OCI-LY3 (cell line): ENCODE data around the gene LRRC31.

Source experiments
- H2AFZ ChIP-seq: fragments of 200-600, 300-600 bp; shearing (Covaris generic); 2 replicates; pipeline ENCODE4 v1.6.0; 2014; ENCODE audit warnings: antibody characterized with exemption, low read depth, low read length
- H3K27ac ChIP-seq: fragments of 200-600, 300-600 bp; sonication (generic); 2 replicates; pipeline ENCODE4 v1.5.1; 2014; ENCODE audit warnings: mild to moderate bottlenecking, low read length, moderate library complexity, mixed read lengths
- H3K27me3 ChIP-seq: fragments of 200-600, 300-600 bp; sonication (generic); 2 replicates; pipeline ENCODE4 v1.6.1; 2014; ENCODE audit warnings: low read depth, low read length, mixed read lengths
- H3K36me3 ChIP-seq: fragments of 200-600, 300-600 bp; sonication (generic); replicated peaks from 2 replicates; pipeline ENCODE3; 2014; ENCODE audit warnings: low read depth, low read length, mixed read lengths
- H3K4me1 ChIP-seq: fragments of 300-600, 200-600 bp; sonication (generic); 2 replicates; pipeline ENCODE4 v1.6.1; 2014; ENCODE audit warnings: low read length, mixed read lengths
- H3K4me2 ChIP-seq: fragments of 200-600, 300-600 bp; sonication (generic); 2 replicates; pipeline ENCODE4 v1.6.1; 2014; ENCODE audit warnings: low read length, mixed read lengths
- H3K4me3 ChIP-seq: fragments of 300-600, 200-600 bp; sonication (generic); 2 replicates; pipeline ENCODE4 v1.5.1; 2014; ENCODE audit warnings: antibody characterized with exemption, mild to moderate bottlenecking, low read length, moderate library complexity
- H3K79me2 ChIP-seq: fragments of 300-600, 200-600 bp; shearing (Covaris generic); 2 replicates; pipeline ENCODE4 v1.6.1; 2014; ENCODE audit warnings: mild to moderate bottlenecking, low read length, mixed read lengths
- H3K9ac ChIP-seq: fragments of 300-600, 200-600 bp; shearing (Covaris generic); 2 replicates; pipeline ENCODE4 v1.6.0; 2014; ENCODE audit warnings: mild to moderate bottlenecking, low read length, moderate library complexity
- H3K9me3 ChIP-seq: fragments of 200-600, 300-600 bp; shearing (Covaris generic); 2 replicates; pipeline ENCODE4 v1.6.1; 2014; ENCODE audit warnings: low read length, mixed read lengths; ENCODE audit not compliant: insufficient read depth
- H4K20me1 ChIP-seq: fragments of 200-600, 300-600 bp; sonication (generic); 2 replicates; pipeline ENCODE4 v1.6.1; 2016; ENCODE audit warnings: low read length, mixed read lengths; ENCODE audit not compliant: insufficient read depth
- EZH2phosphoT487 ChIP-seq: fragments of 200-600 bp; shearing (Covaris generic); IDR thresholded peaks from 2 replicates; pipeline ENCODE4 v1.6.1; 2018; ENCODE audit warnings: antibody characterized with exemption, mixed run types, low read depth
- TF ChIP-seq, protein P1 (sequence below): fragments of 200-600, 300-600 bp; sonication (generic); IDR thresholded peaks from 2 replicates; pipeline ENCODE4 v1.5.1; 2014; ENCODE audit warnings: antibody characterized with exemption, low read length, low read depth

The LRRC31 gene

DNA sequence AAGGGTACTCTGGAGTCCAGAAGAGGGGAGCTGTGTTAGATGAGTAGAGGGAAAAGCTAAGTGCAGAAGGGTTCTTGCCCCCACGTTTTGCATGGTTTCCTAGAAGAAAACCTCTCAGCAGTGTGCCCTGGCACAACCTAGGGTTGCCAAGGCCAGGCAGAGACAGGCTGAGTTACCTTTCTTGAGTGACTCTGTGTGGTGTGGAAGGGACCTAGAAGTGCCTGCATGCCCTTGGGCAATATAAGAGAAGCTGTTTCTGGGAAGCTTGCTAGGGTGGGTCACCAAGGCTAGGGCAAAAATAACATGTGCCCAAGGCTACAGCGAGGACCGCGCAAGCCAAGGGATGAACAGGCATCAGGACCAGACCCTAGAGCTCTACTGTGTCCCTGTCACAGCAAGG lies 38.2 kb upstream of the LRRC31 start:
- H3K4me1 ChIP-seq = no peaks in the 10 kb centered on the region
- H3K27ac ChIP-seq = no peak overlapping the region
- no peak overlapping the region for H3K9ac ChIP-seq
- H3K4me2 ChIP-seq = no peak overlapping the region
- no peak overlapping the region for H2AFZ ChIP-seq
- peaks cover 12% of the 10 kb centered on the region; the same call in 1 of the 2 replicates for H3K27me3 ChIP-seq
- H3K4me3 ChIP-seq = no peak overlapping the region
- no peaks in the 10 kb centered on the region for H4K20me1 ChIP-seq
- no peaks in the 10 kb centered on the region for H3K9me3 ChIP-seq
- TF ChIP-seq, protein P1, sequence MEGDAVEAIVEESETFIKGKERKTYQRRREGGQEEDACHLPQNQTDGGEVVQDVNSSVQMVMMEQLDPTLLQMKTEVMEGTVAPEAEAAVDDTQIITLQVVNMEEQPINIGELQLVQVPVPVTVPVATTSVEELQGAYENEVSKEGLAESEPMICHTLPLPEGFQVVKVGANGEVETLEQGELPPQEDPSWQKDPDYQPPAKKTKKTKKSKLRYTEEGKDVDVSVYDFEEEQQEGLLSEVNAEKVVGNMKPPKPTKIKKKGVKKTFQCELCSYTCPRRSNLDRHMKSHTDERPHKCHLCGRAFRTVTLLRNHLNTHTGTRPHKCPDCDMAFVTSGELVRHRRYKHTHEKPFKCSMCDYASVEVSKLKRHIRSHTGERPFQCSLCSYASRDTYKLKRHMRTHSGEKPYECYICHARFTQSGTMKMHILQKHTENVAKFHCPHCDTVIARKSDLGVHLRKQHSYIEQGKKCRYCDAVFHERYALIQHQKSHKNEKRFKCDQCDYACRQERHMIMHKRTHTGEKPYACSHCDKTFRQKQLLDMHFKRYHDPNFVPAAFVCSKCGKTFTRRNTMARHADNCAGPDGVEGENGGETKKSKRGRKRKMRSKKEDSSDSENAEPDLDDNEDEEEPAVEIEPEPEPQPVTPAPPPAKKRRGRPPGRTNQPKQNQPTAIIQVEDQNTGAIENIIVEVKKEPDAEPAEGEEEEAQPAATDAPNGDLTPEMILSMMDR = no peak
- no peak for TF ChIP-seq EZH2phosphoT487
- no peaks in the 10 kb centered on the region for H3K36me3 ChIP-seq
- H3K79me2 ChIP-seq = no peaks in the 10 kb centered on the region

DNA sequence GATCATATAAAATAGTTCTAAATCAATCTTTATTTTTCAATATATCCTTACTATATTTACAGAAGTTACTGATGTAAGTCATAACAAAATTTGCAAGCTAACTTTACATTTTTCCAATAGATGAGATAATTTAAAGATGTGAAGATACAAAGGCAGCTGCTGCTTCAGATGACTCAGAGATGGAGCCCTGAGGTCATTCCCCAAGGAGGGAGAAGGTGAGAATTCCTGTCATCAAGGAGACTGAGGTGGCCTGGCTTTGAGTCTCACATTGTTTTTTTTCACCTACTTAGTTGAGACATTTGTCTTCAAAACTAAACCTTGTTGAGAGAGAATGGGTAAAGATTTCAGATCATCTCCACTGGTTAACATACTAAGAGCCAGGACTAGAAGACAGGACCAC lies 37.7 kb upstream of the LRRC31 start:
- Histone ChIP-seq H3K4me3 (no peak overlapping the region), H3K9me3 (no peaks in the 10 kb centered on the region), H3K4me2 (no peak overlapping the region), H3K27me3 (peaks cover 12% of the 10 kb centered on the region; the same call in 1 of the 2 replicates), H3K9ac (no peak overlapping the region), H3K79me2 (no peaks in the 10 kb centered on the region), H3K27ac (no peak overlapping the region), H4K20me1 (no peaks in the 10 kb centered on the region), H3K36me3 (no peaks in the 10 kb centered on the region), H2AFZ (no peak overlapping the region), H3K4me1 (no peaks in the 10 kb centered on the region)
- TF ChIP-seq, protein P1 = no peak
- no peak for TF ChIP-seq EZH2phosphoT487

DNA sequence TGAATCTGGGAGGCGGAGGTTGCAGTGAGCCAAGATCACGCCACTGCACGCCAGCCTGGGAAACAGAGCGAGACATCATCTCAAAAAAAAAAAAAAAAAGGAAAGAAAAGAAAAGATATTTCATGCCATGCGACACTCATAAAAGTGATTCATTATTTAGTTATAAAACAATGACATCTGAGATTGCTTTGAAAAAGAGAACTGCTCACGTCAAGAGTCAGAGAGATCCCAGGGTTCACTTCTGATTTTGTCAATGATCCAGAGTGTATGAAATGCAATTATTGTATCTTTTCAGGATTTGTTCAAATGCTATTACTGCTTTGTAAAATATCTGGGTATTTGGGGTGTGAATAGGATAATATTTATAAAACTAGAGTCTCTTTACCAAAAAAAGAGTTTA lies 35.7 kb upstream of the LRRC31 start:
- peaks cover 6% of the 10 kb centered on the region for H3K9me3 ChIP-seq
- no peak overlapping the region for H3K4me2 ChIP-seq
- H2AFZ ChIP-seq = no peak overlapping the region
- TF ChIP-seq EZH2phosphoT487 = no peak
- TF ChIP-seq, protein P1 = no peak
- no peak overlapping the region for H3K4me3 ChIP-seq
- no peak overlapping the region for H3K27ac ChIP-seq
- H3K27me3 ChIP-seq = peaks cover 12% of the 10 kb centered on the region; the same call in 1 of the 2 replicates
- no peaks in the 10 kb centered on the region for H3K4me1 ChIP-seq
- no peak overlapping the region for H3K9ac ChIP-seq
- no peaks in the 10 kb centered on the region for H4K20me1 ChIP-seq
- no peaks in the 10 kb centered on the region for H3K36me3 ChIP-seq
- no peaks in the 10 kb centered on the region for H3K79me2 ChIP-seq

DNA sequence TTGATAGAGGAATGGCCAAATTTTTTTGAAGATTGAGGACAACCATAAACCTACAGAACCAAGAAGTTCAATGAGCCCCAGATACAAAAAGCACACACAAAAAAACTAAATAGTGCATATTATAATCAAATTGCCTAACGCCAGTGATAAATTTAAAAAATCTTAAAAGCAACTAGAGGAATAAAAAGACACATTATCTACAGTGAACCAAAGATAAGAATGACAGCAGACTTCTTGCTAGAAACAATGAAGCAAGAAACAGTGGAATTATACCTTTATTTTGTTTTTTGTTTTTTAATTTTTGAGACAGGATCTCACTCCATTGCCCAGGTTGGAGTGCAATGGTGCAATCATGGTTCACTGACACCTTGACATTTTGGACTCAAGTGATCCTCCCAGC lies 31.7 kb upstream of the LRRC31 start:
- TF ChIP-seq EZH2phosphoT487 = no peak
- TF ChIP-seq, protein P1 = no peak
- Histone ChIP-seq H3K9ac (no peak overlapping the region), H3K4me1 (no peaks in the 10 kb centered on the region), H3K27me3 (no peaks in the 10 kb centered on the region), H2AFZ (no peak overlapping the region), H3K27ac (no peak overlapping the region), H4K20me1 (no peaks in the 10 kb centered on the region), H3K79me2 (no peaks in the 10 kb centered on the region), H3K4me2 (no peak overlapping the region), H3K36me3 (no peaks in the 10 kb centered on the region), H3K4me3 (no peak overlapping the region), H3K9me3 (peaks cover 6% of the 10 kb centered on the region)
